CD4-positive, CD25-positive, alpha-beta regulatory T cell (primary cell): ENCODE results near the gene KXD1. TPM values are rescaled to one million over a fixed set of nuclear protein-coding genes. Genes with fewer than 3 reads are reported as not detected.

ENCODE experiments used
- ATAC-seq, 2 donors: fragments of 150-1000 bp; cut with Tn5 transposase; one replicate each; pipeline ENCODE4 v1.10.0; 2021; ENCODE audit warnings: low read depth in 2 of 2, moderate number of reproducible peaks in 2 of 2, moderate library complexity in 1 of 2
- DNase-seq, 3 donors: peaks; one replicate each; pipeline versions ENCODE4 v3.0.0 to v3.0.0-alpha.2; 2012 to 2022; ENCODE audit warnings: mixed read lengths in 1 of 3
- H3K27ac ChIP-seq: one replicate; pipeline ENCODE4 v1.7.0; 2013; ENCODE audit warnings: mild to moderate bottlenecking, low read length; ENCODE audit not compliant: insufficient read depth, poor library complexity, severe bottlenecking
- H3K27me3 ChIP-seq: one replicate; pipeline ENCODE4 v1.7.0; 2013; ENCODE audit warnings: low read length; ENCODE audit not compliant: control insufficient read depth, insufficient read depth
- H3K36me3 ChIP-seq: one replicate; pipeline ENCODE4 v1.7.0; 2013; ENCODE audit warnings: mild to moderate bottlenecking, low read length, moderate library complexity; ENCODE audit not compliant: control insufficient read depth, insufficient read depth
- H3K4me1 ChIP-seq: 2 replicates; pipeline ENCODE4 v1.7.0; 2013; ENCODE audit warnings: mild to moderate bottlenecking, low read length; ENCODE audit not compliant: insufficient read depth, control insufficient read depth, poor library complexity, severe bottlenecking
- H3K4me3 ChIP-seq: one replicate; pipeline ENCODE4 v1.7.0; 2013; ENCODE audit warnings: low read depth, mild to moderate bottlenecking, low read length, moderate library complexity
- H3K9me3 ChIP-seq, 2 experiments: 1 replicate in 1 of 2; 2 replicates in 1 of 2; pipeline ENCODE4 v1.7.0; 2013; ENCODE audit warnings: low read length in 2 of 2, mild to moderate bottlenecking in 1 of 2, moderate library complexity in 1 of 2; ENCODE audit not compliant: control insufficient read depth in 2 of 2
- H3K27ac Mint-ChIP-seq, 3 donors: one replicate each; pipeline ENCODE4 v1.8.0; 2020 to 2022; ENCODE audit warnings: mild to moderate bottlenecking in 3 of 3, mixed read lengths in 3 of 3, moderate library complexity in 2 of 3
- H3K27me3 Mint-ChIP-seq: one replicate; pipeline ENCODE4 v1.8.0; 2022; ENCODE audit warnings: mild to moderate bottlenecking, mixed read lengths
- H3K36me3 Mint-ChIP-seq: one replicate; pipeline ENCODE4 v1.8.0; 2020; ENCODE audit warnings: mixed read lengths
- H3K4me1 Mint-ChIP-seq, 4 donors: one replicate each; pipeline ENCODE4 v1.8.0; 2020 to 2022; ENCODE audit warnings: mixed read lengths in 4 of 4, mild to moderate bottlenecking in 1 of 4
- H3K4me3 Mint-ChIP-seq, 4 donors: one replicate each; pipeline ENCODE4 v1.8.0; 2020 to 2022; ENCODE audit warnings: mild to moderate bottlenecking in 4 of 4, mixed read lengths in 4 of 4, moderate library complexity in 3 of 4
- H3K9me3 Mint-ChIP-seq, 7 donors: one replicate each; pipeline ENCODE4 v1.8.0; 2020 to 2022; ENCODE audit warnings: mixed read lengths in 7 of 7, mild to moderate bottlenecking in 3 of 7, moderate library complexity in 2 of 7
- polyA plus RNA-seq, 4 donors: library from polyadenylated mRNA; unstranded; fragments of 300-500 nt; fragmentation: Illumina TruSeq; gene quantifications; one replicate each; pipeline ENCODE4 v1.2.3, GENCODE V29; 2021
- total RNA-seq: library from RNA; stranded (reverse); gene quantifications from one replicate; pipeline ENCODE4 v1.2.3, GENCODE V29; 2022

The KXD1 gene
- total and polyA plus RNA-seq, 5 donors from 2014 or later = 65.3 to 99.1 (median 90.6) TPM

DNA sequence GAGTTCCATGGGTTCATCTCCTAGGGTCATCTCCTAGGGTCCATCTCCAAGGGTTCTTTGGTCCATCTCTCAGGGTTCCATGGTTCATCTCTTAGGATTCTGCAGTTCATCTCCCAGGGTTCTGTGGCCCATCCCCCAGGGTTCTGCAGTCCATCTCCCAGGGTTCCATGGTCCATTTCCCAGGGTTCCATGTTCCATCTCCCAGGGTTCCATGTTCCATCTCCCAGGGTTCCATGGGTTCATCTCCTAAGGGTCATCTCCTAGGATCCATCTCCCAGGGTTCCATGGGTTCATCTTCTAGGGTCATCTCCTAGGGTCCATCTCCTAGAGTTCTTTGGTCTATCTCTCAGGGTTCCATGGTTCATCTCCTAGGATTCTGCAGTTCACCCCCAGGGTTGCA, 59.9 kb downstream of the KXD1 start:
- Histone ChIP-seq H3K9me3 (no peaks in the 10 kb centered on the region), H3K27me3 (peaks cover 6% of the 10 kb centered on the region), H3K27ac (no peak overlapping the region), H3K4me1 (peaks cover 13% of the 10 kb centered on the region), H3K4me3 (no peak overlapping the region), H3K36me3 (no peaks in the 10 kb centered on the region)
- H3K4me1 Mint-ChIP-seq = peaks cover 0 to 11% (median 0%) of the 10 kb centered on the region in 4 donors
- H3K27me3 Mint-ChIP-seq = peaks cover 53% of the 10 kb centered on the region
- no peak for ATAC-seq
- H3K36me3 Mint-ChIP-seq = no peaks in the 10 kb centered on the region
- H3K4me3 Mint-ChIP-seq = no peak overlapping the region
- H3K9me3 Mint-ChIP-seq = peaks cover 0 to 1% (median 0%) of the 10 kb centered on the region in 7 donors
- no peak overlapping the region for H3K27ac Mint-ChIP-seq
- no peak for DNase-seq

DNA sequence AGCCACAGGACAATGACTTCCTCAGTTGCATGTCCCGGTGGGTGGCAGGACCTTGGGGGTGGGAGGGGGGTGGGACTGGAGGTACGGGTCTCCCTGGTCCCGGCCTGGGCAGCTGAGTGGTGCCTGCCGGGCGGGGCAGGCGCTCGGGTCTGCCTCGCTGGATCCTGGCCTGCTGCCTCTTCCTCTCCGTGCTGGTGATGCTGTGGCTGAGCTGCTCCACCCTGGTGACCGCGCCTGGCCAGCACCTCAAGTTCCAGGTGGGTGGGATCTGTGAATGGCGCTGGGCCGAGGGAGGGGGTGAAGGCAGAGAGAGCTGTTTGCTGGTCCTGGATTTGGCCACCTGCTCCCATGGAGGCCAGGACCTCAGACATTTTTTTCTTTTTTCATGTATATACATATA, 60.6 kb downstream of the KXD1 start:
- no peak overlapping the region for H3K4me3 Mint-ChIP-seq
- H3K27ac Mint-ChIP-seq = no peak overlapping the region
- no peaks in the 10 kb centered on the region for H3K9me3 ChIP-seq
- peaks cover 0 to 8% (median 0%) of the 10 kb centered on the region in 4 donors for H3K4me1 Mint-ChIP-seq
- DNase-seq (no peak), ATAC-seq (no peak)
- peaks cover 0 to 1% (median 0%) of the 10 kb centered on the region in 7 donors for H3K9me3 Mint-ChIP-seq
- peaks cover 6% of the 10 kb centered on the region for H3K4me1 ChIP-seq
- no peak overlapping the region for H3K27ac ChIP-seq
- no peaks in the 10 kb centered on the region for H3K36me3 Mint-ChIP-seq
- H3K4me3 ChIP-seq = no peak overlapping the region
- peaks cover 4% of the 10 kb centered on the region for H3K27me3 ChIP-seq
- peaks cover 53% of the 10 kb centered on the region for H3K27me3 Mint-ChIP-seq
- H3K36me3 ChIP-seq = no peaks in the 10 kb centered on the region

Other genes with a start within 250 kb of the KXD1 start
- 45.6 TPM for gene LSM4, start 234.8 kb upstream of the KXD1 start, total RNA-seq
- 100 to 1,000 TPM; 101 to 118 (median 116) TPM for gene LSM4, start 234.8 kb upstream of the KXD1 start, polyA plus RNA-seq
- 39.4 TPM for gene PGPEP1, start 217.3 kb upstream of the KXD1 start, total RNA-seq
- gene PGPEP1, start 217.3 kb upstream of the KXD1 start, polyA plus RNA-seq = 1 to 10 TPM; 6.7 to 8.7 (median 8.2) TPM
- gene GDF15, start 171.7 kb upstream of the KXD1 start, total RNA-seq = not detected
- gene GDF15, start 171.7 kb upstream of the KXD1 start, polyA plus RNA-seq = not detected
- not detected for gene LRRC25, start 160.2 kb upstream of the KXD1 start, total RNA-seq
- under 1 TPM in 3 of 4 donors, not detected in 1; 0.09 to 0.79 (median 0.25) TPM for gene LRRC25, start 160.2 kb upstream of the KXD1 start, polyA plus RNA-seq
- gene SSBP4, start 138.5 kb upstream of the KXD1 start, total RNA-seq = 97.9 TPM
- gene SSBP4, start 138.5 kb upstream of the KXD1 start, polyA plus RNA-seq = 10 to 100 TPM; 47.3 to 84.0 (median 65.6) TPM
- gene ISYNA1, start 119.7 kb upstream of the KXD1 start, total RNA-seq = 26.2 TPM
- gene ISYNA1, start 119.7 kb upstream of the KXD1 start, polyA plus RNA-seq = 10 to 100 TPM; 11.3 to 26.0 (median 21.4) TPM
- 53.6 TPM for gene ELL, start 35.8 kb upstream of the KXD1 start, total RNA-seq
- 10 to 100 TPM in 1 of 4 donors, 1 to 10 TPM in 3; 7.7 to 11.8 (median 9.7) TPM for gene ELL, start 35.8 kb upstream of the KXD1 start, polyA plus RNA-seq
- gene FKBP8, start 14.3 kb upstream of the KXD1 start, total RNA-seq = 186 TPM
- 100 to 1,000 TPM; 106 to 118 (median 117) TPM for gene FKBP8, start 14.3 kb upstream of the KXD1 start, polyA plus RNA-seq
- gene UBA52, start 14.0 kb downstream of the KXD1 start, total RNA-seq = 1,556 TPM
- 1,000 to 10,000 TPM; 1,213 to 1,759 (median 1,573) TPM for gene UBA52, start 14.0 kb downstream of the KXD1 start, polyA plus RNA-seq
- 87.4 TPM for gene REX1BD, start 30.9 kb downstream of the KXD1 start, total RNA-seq
- gene REX1BD, start 30.9 kb downstream of the KXD1 start, polyA plus RNA-seq = 100 to 1,000 TPM; 139 to 163 (median 148) TPM
- gene CRLF1, start 48.9 kb downstream of the KXD1 start, total RNA-seq = not detected
- gene CRLF1, start 48.9 kb downstream of the KXD1 start, polyA plus RNA-seq = 1 to 10 TPM in 1 of 4 donors, under 1 TPM in 1, not detected in 2; 0.31 to 1.1 TPM
- not detected for gene TMEM59L, start 55.0 kb downstream of the KXD1 start, total RNA-seq
- not detected for gene TMEM59L, start 55.0 kb downstream of the KXD1 start, polyA plus RNA-seq
- gene KLHL26, start 79.2 kb downstream of the KXD1 start, total RNA-seq = 16.7 TPM
- 1 to 10 TPM; 1.8 to 4.0 (median 2.6) TPM for gene KLHL26, start 79.2 kb downstream of the KXD1 start, polyA plus RNA-seq
- 20.2 TPM for gene CRTC1, start 125.8 kb downstream of the KXD1 start, total RNA-seq
- 1 to 10 TPM in 2 of 4 donors, under 1 TPM in 2; 0.47 to 1.5 (median 0.82) TPM for gene CRTC1, start 125.8 kb downstream of the KXD1 start, polyA plus RNA-seq
- gene COMP, start 233.4 kb downstream of the KXD1 start, total RNA-seq = not detected
- not detected for gene COMP, start 233.4 kb downstream of the KXD1 start, polyA plus RNA-seq